HepG2 (cell line): Measurements from ENCODE around the gene STOM. TPM values are rescaled to one million over a fixed set of nuclear protein-coding genes. Genes with fewer than 3 reads are reported as not detected.

Experiments
- ATAC-seq: fragments of 200-7000 bp; cut with Tn5 transposase; 3 replicates; pipeline ENCODE4 v1.9.1; 2020; ENCODE audit warnings: mild to moderate bottlenecking, moderate library complexity
- BruUV-seq: library from RNA; stranded (reverse); fragments of 400-500 nt; replicated peaks from 2 replicates; lab custom pipeline; 2021; lab: Mats Ljungman, UMichigan
- CTCF ChIA-PET: fragments of 300-600 bp; formaldehyde crosslinking; extraction: SDS; loops from one replicate; lab custom pipeline; 2021; ENCODE audit warnings: low total read pairs, inconsistent platforms, low intra/inter-chr PET ratio; lab: Yijun Ruan, JAX
- POLR2A ChIA-PET: fragments of 350-600 bp; sonication (Branson Sonifier 250); formaldehyde crosslinking; loops from one replicate; lab custom pipeline; 2020; ENCODE audit warnings: antibody characterized with exemption, inconsistent platforms; lab: Yijun Ruan, JAX
- DNase-seq: peaks from one replicate; pipeline ENCODE4 v3.0.0-alpha.2; 2015; ENCODE audit warnings: low spot score
- FAIRE-seq: peaks from 3 replicates; lab custom pipeline; 2011; peaks lifted over from hg19 to GRCh38; lab: Jason Lieb, UNC
- H2AFZ ChIP-seq: one replicate; pipeline ENCODE4 v1.6.1; 2011; ENCODE audit warnings: low read length, inconsistent platforms
- H3K27ac ChIP-seq: fragments of 300-600 bp; 3 replicates; pipeline ENCODE4 v1.8.0; 2011; ENCODE audit warnings: mixed run types, mild to moderate bottlenecking, mixed read lengths, low read length, inconsistent platforms; ENCODE audit not compliant: insufficient read depth; ENCODE audit errors: extremely low read length
- H3K27me3 ChIP-seq, 2 experiments: fragments of 200-600 bp in 1 of 2; 2 replicates in 1 of 2; 3 replicates in 1 of 2; pipeline versions ENCODE4 v1.6.0 to v1.8.0; 2011; ENCODE audit warnings: low read length in 2 of 2, mild to moderate bottlenecking in 2 of 2, moderate library complexity in 2 of 2, inconsistent platforms in 1 of 2; ENCODE audit not compliant: insufficient read depth in 2 of 2, control insufficient read depth in 1 of 2
- H3K36me3 ChIP-seq, 2 experiments: fragments of 200-600 bp in 1 of 2; replicated peaks in 1 of 2; 2 replicates in 1 of 2; 3 replicates in 1 of 2; pipeline versions ENCODE4 v1.5.1 to v1.8.0; 2011; ENCODE audit warnings: low read length in 2 of 2, inconsistent platforms in 1 of 2; ENCODE audit not compliant: insufficient read depth in 2 of 2, control insufficient read depth in 1 of 2
- H3K4me1 ChIP-seq: 2 replicates; pipeline ENCODE4 v1.5.1; 2012; ENCODE audit warnings: low read length, inconsistent platforms; ENCODE audit not compliant: insufficient read depth
- H3K4me2 ChIP-seq: 2 replicates; pipeline ENCODE4 v1.6.0; 2011; ENCODE audit warnings: low read depth, low read length, inconsistent platforms
- H3K4me3 ChIP-seq, 3 experiments: fragments of 200-600 bp in 1 of 3; sonication (generic), shearing (Covaris generic) in 1 of 3; replicated peaks in 1 of 3; 2 replicates each; pipeline ENCODE4 v1.5.1; 2011 to 2016; ENCODE audit warnings: low read length in 3 of 3, inconsistent platforms in 2 of 3, low read depth in 2 of 3, mild to moderate bottlenecking in 2 of 3, control low read depth in 1 of 3, mixed read lengths in 1 of 3; ENCODE audit not compliant: insufficient read depth in 1 of 3
- H3K79me2 ChIP-seq: one replicate; pipeline ENCODE4 v1.6.1; 2011; ENCODE audit warnings: low read length, inconsistent platforms; ENCODE audit not compliant: insufficient read depth
- H3K9ac ChIP-seq: 2 replicates; pipeline ENCODE4 v1.6.0; 2011; ENCODE audit warnings: mild to moderate bottlenecking, low read depth, low read length, inconsistent platforms; ENCODE audit not compliant: insufficient read depth
- H3K9me3 ChIP-seq: 2 replicates; pipeline ENCODE4 v1.5.1; 2012; ENCODE audit warnings: mild to moderate bottlenecking, low read length
- H4K20me1 ChIP-seq: 2 replicates; pipeline ENCODE4 v1.6.0; 2011; ENCODE audit warnings: inconsistent platforms, mild to moderate bottlenecking, low read length, moderate library complexity; ENCODE audit not compliant: insufficient read depth
- ARID3A ChIP-seq: IDR thresholded peaks from 2 replicates; pipeline ENCODE4 v1.6.1; 2012; ENCODE audit warnings: low read depth, low read length, improper control_type of control experiment
- ETV5 ChIP-seq: IDR thresholded peaks from 2 replicates; pipeline ENCODE4 v1.6.1; 2018; ENCODE audit warnings: missing biosample characterization, missing genetic modification reagents, inconsistent platforms, borderline replicate concordance
- HDAC1 ChIP-seq: sonication (generic); formaldehyde crosslinking; IDR thresholded peaks from 2 replicates; pipeline ENCODE4 v1.5.1; 2020; ENCODE audit warnings: mild to moderate bottlenecking, missing genetic modification reagents
- KDM6A ChIP-seq: IDR thresholded peaks from 2 replicates; pipeline ENCODE4 v1.6.1; 2016; ENCODE audit warnings: low read depth
- MAFF ChIP-seq: IDR thresholded peaks from 2 replicates; pipeline ENCODE4 v1.6.1; 2011; ENCODE audit warnings: low read depth, low read length, improper control_type of control experiment
- ONECUT2 ChIP-seq: sonication (generic); formaldehyde crosslinking; IDR thresholded peaks from 2 replicates; pipeline ENCODE4 v1.4.0; 2020; ENCODE audit warnings: missing genetic modification reagents
- SOX13 ChIP-seq, 3 experiments: fragments of 450-650 bp in 1 of 3; sonication (generic) in 1 of 3; formaldehyde crosslinking in 1 of 3; IDR thresholded peaks in 2 of 3; conservative IDR thresholded peaks in 1 of 3; 2 replicates each; pipeline versions ENCODE4 v1.5.0 to v1.6.1; 2016 to 2020; ENCODE audit warnings: antibody characterized with exemption in 1 of 3, mild to moderate bottlenecking in 1 of 3, missing compliant biosample characterization in 1 of 3, missing genetic modification reagents in 1 of 3, moderate library complexity in 1 of 3
- TBX3 ChIP-seq: fragments of 450-650 bp; IDR thresholded peaks from 2 replicates; pipeline ENCODE4 v1.6.1; 2017; ENCODE audit warnings: antibody characterized with exemption, mild to moderate bottlenecking, inconsistent platforms, borderline replicate concordance
- THAP11 ChIP-seq: IDR thresholded peaks from 2 replicates; pipeline ENCODE4 v1.6.1; 2016; ENCODE audit warnings: missing biosample characterization, missing genetic modification reagents
- ZNF792 ChIP-seq: IDR thresholded peaks from 2 replicates; pipeline ENCODE4 v1.6.1; 2016
- WGBS: methylation state at CpG from one replicate; pipeline ENCODE4 v1.1.6; 2017; ENCODE audit warnings: low lambda C conversion rate; 5-methylcytosine and 5-hydroxymethylcytosine counted together
- in situ Hi-C: cut with HindIII; loops from 2 replicates; pipeline ENCODE4 v1.10.0; 2017; ENCODE audit warnings: low pct_unique_long_range_greater_than_20kb; ENCODE audit not compliant: extremely low pct_ligation_motif_present
- intact Hi-C: fragments of 100-400 bp; cut with micrococcal nuclease; formaldehyde crosslinking; loops from one replicate; pipeline ENCODE4 v1.10.0; 2022; ENCODE audit not compliant: unreplicated experiment
- polyA plus RNA-seq, 8 experiments: library from polyadenylated mRNA; depleted of rRNA in 3 of 8; stranded (reverse) in 7 of 8; unstranded in 1 of 8; fragments of >200 nt; fragmentation: Illumina TruSeq in 4 of 8; extraction: Trizol in 4 of 8; gene quantifications; 2 replicates each; pipeline versions ENCODE4 v1.2.1 to v1.2.3, GENCODE V29; 2011 to 2016; ENCODE audit warnings: low read depth in 4 of 8, missing spikeins in 1 of 8, mixed read lengths in 1 of 8; ENCODE audit not compliant: insufficient read depth in 1 of 8
- total RNA-seq, 5 experiments: library from RNA; depleted of rRNA; stranded (reverse); fragments of >200 nt; fragmentation: Illumina TruSeq; extraction: Trizol; gene quantifications; 2 replicates each; pipeline ENCODE4 v1.2.3, GENCODE V29; 2016; ENCODE audit warnings: low read depth in 1 of 5
- TF ChIP-seq, protein P1 (sequence below): IDR thresholded peaks from 2 replicates; pipeline ENCODE4 v1.6.1; 2012; ENCODE audit warnings: inconsistent platforms
- TF ChIP-seq, protein P2 (sequence below): IDR thresholded peaks from 2 replicates; pipeline ENCODE4 v1.6.1; 2016; ENCODE audit warnings: low read depth
- TF ChIP-seq, protein P3 (sequence below): sonication (generic); formaldehyde crosslinking; IDR thresholded peaks from 2 replicates; pipeline ENCODE4 v1.5.0; 2020; ENCODE audit warnings: missing genetic modification reagents
- TF ChIP-seq, protein P4 (sequence below), 2 experiments: sonication (generic) in 1 of 2; formaldehyde crosslinking in 1 of 2; IDR thresholded peaks; 2 replicates each; pipeline versions ENCODE4 v1.4.0 to v1.6.1; 2016 to 2020; ENCODE audit warnings: borderline replicate concordance in 1 of 2, low read depth in 1 of 2, mild to moderate bottlenecking in 1 of 2, missing genetic modification reagents in 1 of 2

The STOM gene
- total and polyA plus RNA-seq, 2 of the 13 experiments (the other 11 are each of a cell fraction or from before 2014, with no cell fraction given): 43.6 to 165 TPM

DNA sequence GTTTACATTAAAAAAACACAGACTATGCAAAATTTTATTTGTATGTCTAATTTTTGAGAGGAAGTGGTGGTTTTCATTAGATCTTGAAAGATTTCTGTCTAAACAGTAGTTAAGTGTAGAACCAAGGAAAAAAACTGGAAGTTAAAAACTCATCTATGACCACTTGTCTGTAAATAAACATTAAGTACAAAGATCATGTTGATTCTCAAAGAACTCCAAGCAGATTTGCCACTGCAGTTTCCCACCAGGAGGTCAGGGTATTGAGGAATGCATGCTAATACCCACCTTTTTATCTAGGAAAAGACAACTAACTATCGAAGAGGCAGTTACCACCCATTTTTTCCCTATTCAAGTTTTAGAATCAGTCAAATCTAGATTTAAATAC, 1.9 kb downstream of the STOM start:
- H3K4me1 ChIP-seq: peaks cover 95% of the 10 kb centered on the region
- H4K20me1 ChIP-seq: peaks cover 2% of the 10 kb centered on the region; the same call in 1 of the 2 replicates
- POLR2A ChIA-PET: interaction anchor here (1.4 kb wide), 1 partner anchor 46 kb away, joined by 3 read pairs; no protein-coding TSS in a partner anchor
- CTCF ChIA-PET: no interaction called here
- H3K36me3 ChIP-seq: peaks cover 0 to 2% of the 10 kb centered on the region in 2 experiments; a peak in 1 of 5 replicates
- intact Hi-C loops (no loop called here), in situ Hi-C loops (no loop called here)
- H3K9ac ChIP-seq: peak overlapping the region; percentile 87
- H3K4me3 ChIP-seq: peak overlapping the region; percentile 62 to 88 (median 81)
- H3K4me2 ChIP-seq: peak overlapping the region; percentile 87
- DNase-seq: peak; percentile 90
- no TSS peak for BruUV-seq
- FAIRE-seq: peak; percentile 83
- ATAC-seq: 0 out of 3 replicates have a peak, but pooled peaks have one; percentile 4
- 4% methylated on average over 1 of the region's 1 CpG for WGBS
- H3K9me3 ChIP-seq: no peaks in the 10 kb centered on the region
- H2AFZ ChIP-seq: no peak overlapping the region
- H3K27ac ChIP-seq: peak overlapping the region; percentile 84
- peaks cover 55% of the 10 kb centered on the region for H3K79me2 ChIP-seq
- H3K27me3 ChIP-seq: no peaks in the 10 kb centered on the region
- TF ChIP-seq HDAC1 (CRISPR knock-in tag) (peak; percentile 49; the same call in 1 of the 2 replicates), ETV5 (CRISPR knock-in tag) (peak; percentile 38; the same call in 1 of the 2 replicates), KDM6A (CRISPR knock-in tag) (peak; percentile 51; the same call in 1 of the 2 replicates), MAFF (0 out of 2 replicates have a peak, but pooled peaks have one; percentile 12), ZNF792 (CRISPR knock-in tag) (0 out of 2 replicates have a peak, but pooled peaks have one; percentile 36), TBX3 (0 out of 2 replicates have a peak, but pooled peaks have one; percentile 11), ONECUT2 (peak; percentile 18; the same call in 1 of the 2 replicates), ARID3A (no peak; the same call in none of the 2 replicates), THAP11 (CRISPR knock-in tag) (peak; percentile 26; the same call in 1 of the 2 replicates), SOX13 (IDR thresholded peaks at IDR 0.05) (no peak), SOX13 (CRISPR knock-in tag; conservative IDR thresholded peaks at IDR 0.05 in 1 of 2, IDR thresholded peaks at IDR 0.05 in 1 of 2) (peak in 1 of 2 experiments; percentile 79; a peak in 2 of 4 replicates)
- TF ChIP-seq, protein P1, sequence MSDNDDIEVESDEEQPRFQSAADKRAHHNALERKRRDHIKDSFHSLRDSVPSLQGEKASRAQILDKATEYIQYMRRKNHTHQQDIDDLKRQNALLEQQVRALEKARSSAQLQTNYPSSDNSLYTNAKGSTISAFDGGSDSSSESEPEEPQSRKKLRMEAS: peak; percentile 30; the same call in 1 of the 2 replicates
- TF ChIP-seq, protein P2, sequence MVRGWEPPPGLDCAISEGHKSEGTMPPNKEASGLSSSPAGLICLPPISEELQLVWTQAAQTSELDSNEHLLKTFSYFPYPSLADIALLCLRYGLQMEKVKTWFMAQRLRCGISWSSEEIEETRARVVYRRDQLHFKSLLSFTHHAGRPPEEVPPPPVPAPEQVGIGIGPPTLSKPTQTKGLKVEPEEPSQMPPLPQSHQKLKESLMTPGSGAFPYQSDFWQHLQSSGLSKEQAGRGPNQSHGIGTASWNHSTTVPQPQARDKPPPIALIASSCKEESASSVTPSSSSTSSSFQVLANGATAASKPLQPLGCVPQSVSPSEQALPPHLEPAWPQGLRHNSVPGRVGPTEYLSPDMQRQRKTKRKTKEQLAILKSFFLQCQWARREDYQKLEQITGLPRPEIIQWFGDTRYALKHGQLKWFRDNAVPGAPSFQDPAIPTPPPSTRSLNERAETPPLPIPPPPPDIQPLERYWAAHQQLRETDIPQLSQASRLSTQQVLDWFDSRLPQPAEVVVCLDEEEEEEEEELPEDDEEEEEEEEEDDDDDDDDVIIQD: peak; percentile 29; the same call in 1 of the 2 replicates
- TF ChIP-seq, protein P3, sequence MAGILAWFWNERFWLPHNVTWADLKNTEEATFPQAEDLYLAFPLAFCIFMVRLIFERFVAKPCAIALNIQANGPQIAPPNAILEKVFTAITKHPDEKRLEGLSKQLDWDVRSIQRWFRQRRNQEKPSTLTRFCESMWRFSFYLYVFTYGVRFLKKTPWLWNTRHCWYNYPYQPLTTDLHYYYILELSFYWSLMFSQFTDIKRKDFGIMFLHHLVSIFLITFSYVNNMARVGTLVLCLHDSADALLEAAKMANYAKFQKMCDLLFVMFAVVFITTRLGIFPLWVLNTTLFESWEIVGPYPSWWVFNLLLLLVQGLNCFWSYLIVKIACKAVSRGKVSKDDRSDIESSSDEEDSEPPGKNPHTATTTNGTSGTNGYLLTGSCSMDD: no peak
- TF ChIP-seq, protein P4, sequence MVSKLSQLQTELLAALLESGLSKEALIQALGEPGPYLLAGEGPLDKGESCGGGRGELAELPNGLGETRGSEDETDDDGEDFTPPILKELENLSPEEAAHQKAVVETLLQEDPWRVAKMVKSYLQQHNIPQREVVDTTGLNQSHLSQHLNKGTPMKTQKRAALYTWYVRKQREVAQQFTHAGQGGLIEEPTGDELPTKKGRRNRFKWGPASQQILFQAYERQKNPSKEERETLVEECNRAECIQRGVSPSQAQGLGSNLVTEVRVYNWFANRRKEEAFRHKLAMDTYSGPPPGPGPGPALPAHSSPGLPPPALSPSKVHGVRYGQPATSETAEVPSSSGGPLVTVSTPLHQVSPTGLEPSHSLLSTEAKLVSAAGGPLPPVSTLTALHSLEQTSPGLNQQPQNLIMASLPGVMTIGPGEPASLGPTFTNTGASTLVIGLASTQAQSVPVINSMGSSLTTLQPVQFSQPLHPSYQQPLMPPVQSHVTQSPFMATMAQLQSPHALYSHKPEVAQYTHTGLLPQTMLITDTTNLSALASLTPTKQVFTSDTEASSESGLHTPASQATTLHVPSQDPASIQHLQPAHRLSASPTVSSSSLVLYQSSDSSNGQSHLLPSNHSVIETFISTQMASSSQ (IDR thresholded peaks at IDR 0.05; ENCODE audit: low read depth): peak; percentile 46; the same call in 1 of the 2 replicates
- TF ChIP-seq, protein P4 (CRISPR knock-in tag; IDR thresholded peaks at IDR 0.05; ENCODE audit: borderline replicate concordance): no peak; the same call in 1 of the 2 replicates
